ENCODE measurements around the gene C3AR1.
"Not testable (repeated sequence)": the region's sequence is repeated elsewhere in the genome, so short reads cannot be mapped to it uniquely, and the experiment has no call there.

The C3AR1 gene

GRCh38 chr12:8088574-8088973, 22.4 kb upstream of the C3AR1 start:
- DNase-seq (ENCODE audit: extremely low read depth, low read depth), result no peak
- no peak overlapping the region for H3K4me3 ChIP-seq (replicated peaks; ENCODE audit: low read depth, low read length)

DNA sequence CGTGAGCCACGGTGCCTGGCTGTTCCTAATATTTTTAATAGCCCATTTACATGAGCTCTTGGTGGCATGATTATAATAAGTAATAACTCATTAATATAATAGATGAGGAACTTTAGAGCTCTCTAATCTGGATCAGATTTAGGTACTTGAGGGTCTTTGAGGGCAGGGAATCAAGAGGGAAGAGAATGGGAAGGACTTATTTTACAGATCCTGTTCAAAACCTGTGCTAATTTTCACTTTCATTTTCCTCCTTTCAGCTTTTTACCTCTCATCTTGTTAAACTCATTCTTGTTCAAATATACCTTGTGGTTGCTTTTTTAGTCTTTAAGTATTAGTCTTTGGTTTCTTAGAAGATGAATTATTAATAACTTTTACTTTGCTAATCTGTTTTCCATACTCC, 21.5 kb upstream of the C3AR1 start:
- no peak for DNase-seq (ENCODE audit: extremely low read depth, low read depth)
- TF ChIP-seq CTCF (IDR thresholded peaks at IDR 0.05; ENCODE audit: low read depth, low read length, missing control alignments), result no peak
- no peak overlapping the region for H3K4me3 ChIP-seq (replicated peaks; ENCODE audit: low read depth, low read length)

More at GRCh38 chr12:8088574-8088973, 22.4 kb upstream of the C3AR1 start:
- TF ChIP-seq CTCF (IDR thresholded peaks at IDR 0.05; ENCODE audit: low read depth, low read length, missing control alignments), result no peak

DNA sequence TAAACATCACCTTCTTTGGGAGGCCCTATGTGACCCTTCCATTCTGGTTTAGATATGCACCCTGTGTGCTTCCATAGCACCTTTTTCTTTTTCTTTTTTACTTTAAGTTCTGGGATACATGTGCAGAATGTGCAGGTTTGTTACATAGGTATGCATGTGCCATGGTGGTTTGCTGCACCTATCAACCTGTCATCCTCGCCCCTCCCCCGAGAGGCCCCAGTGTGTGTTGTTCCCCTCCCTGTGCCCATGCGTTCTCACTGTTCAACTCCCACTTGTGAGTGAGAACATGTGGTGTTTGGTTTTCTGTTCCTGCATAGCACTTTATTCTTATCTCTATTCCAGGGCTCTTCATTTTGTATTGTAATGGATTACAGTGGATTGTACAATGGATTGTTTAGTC, 18.2 kb upstream of the C3AR1 start:
- H3K4me3 ChIP-seq (replicated peaks; ENCODE audit: low read depth, low read length); DNase-seq (ENCODE audit: extremely low read depth, low read depth): not testable (repeated sequence)

DNA sequence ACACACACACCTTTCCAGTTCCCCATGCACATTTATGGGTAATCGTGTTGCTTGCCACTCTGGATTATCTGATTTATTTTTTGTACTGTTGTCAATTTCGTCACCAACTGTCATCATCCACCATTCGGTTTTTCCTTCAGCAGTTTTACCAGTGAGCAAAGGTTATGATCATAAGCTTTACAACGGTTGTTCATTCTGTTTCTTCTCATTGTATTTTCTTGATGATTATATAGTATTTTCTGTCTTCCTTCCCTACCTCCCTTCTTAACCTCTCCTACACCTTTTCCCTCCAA, 16.6 kb upstream of the C3AR1 start:
- no peak for TF ChIP-seq CTCF (IDR thresholded peaks at IDR 0.05; ENCODE audit: low read depth, low read length, missing control alignments)
- H3K4me3 ChIP-seq (replicated peaks; ENCODE audit: low read depth, low read length), result peak overlapping the region; percentile 86
- no peak for DNase-seq (ENCODE audit: extremely low read depth, low read depth)

DNA sequence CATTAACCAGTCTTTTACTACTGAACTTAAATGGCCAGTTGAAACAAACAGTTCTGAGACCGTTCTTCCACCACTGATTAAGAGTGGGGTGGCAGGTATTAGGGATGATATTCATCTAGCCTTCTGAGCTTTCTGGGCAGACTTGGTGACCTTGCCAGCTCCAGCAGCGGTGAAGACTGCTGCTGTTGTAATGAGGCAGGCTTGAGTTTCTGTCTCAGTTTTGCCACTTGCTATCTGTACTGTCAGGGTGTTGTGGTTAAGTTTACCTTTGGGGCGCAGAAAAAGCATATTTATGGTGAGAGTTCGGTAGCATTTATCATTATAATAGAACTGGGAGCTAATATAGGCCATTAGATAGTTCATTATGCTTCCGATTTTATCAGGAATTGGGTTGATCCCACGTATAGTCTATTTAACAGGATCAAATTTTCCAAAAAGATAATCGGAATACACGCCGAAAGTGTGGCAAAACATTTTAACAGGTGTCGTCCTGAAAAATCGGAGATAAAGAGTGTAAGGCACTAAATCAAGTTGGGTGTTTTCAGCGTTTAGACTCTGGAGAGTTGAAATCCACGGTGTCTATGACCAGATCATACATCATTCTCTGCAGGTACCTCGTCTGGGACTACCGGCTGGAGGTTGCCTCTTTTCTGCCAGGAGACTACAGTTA, 15.2 kb upstream of the C3AR1 start:
- TF ChIP-seq CTCF (IDR thresholded peaks at IDR 0.05; ENCODE audit: low read depth, low read length, missing control alignments), result no peak
- DNase-seq (ENCODE audit: extremely low read depth, low read depth), result no peak
- peak overlapping the region; percentile 86 for H3K4me3 ChIP-seq (replicated peaks; ENCODE audit: low read depth, low read length)

DNA sequence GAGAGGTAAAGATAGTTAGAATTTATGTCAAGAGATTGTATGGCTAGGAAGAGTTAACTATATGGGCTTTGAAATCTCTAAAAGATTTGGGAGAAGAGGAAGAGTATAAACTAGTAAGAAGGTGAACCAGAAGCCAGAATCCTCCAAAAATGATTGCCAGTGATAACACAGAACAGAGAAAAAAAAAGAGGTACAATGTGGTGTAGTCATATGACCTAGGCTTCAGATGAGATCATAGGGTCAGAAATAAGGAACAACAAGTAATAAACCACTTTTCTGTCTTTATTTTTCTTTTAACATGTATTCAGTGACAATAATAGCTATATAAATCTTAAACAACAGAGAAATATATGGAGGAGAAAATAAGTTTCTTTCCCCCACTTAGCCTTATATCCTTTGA, 14.0 kb upstream of the C3AR1 start:
- no peak for TF ChIP-seq CTCF (IDR thresholded peaks at IDR 0.05; ENCODE audit: low read depth, low read length, missing control alignments)
- DNase-seq (ENCODE audit: extremely low read depth, low read depth), result no peak
- H3K4me3 ChIP-seq (replicated peaks; ENCODE audit: low read depth, low read length), result no peak overlapping the region

DNA sequence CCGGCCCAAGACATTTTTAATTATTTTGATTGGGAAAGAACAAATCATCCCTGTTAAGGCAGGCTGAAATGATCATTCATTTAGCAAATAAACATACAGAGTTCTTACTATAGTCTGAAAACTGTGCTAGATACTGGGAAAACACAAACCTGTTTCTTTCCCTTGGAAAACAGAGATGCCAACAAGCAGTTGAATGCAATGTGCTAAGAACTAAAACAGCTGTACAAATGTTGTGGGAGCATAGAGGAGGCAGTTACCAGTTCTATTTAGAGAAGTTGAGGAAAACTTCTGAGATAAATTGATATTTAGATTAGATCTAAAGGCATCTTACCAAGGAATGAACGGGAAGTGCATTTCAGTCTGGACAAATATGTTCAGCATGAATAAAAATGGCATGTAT, 12.8 kb upstream of the C3AR1 start:
- no peak for TF ChIP-seq CTCF (IDR thresholded peaks at IDR 0.05; ENCODE audit: low read depth, low read length, missing control alignments)
- no peak for DNase-seq (ENCODE audit: extremely low read depth, low read depth)

More for the DNA sequence above, 12.8 kb upstream of the C3AR1 start:
- H3K4me3 ChIP-seq (replicated peaks; ENCODE audit: low read depth, low read length), result no peak overlapping the region
